GF-D8 (cell line): ENCODE results near the gene INHA.

Source experiments
- DNase-seq: peaks from one replicate; lab custom pipeline; 2025; lab: John Stamatoyannopoulos, UW

Gene INHA

DNA sequence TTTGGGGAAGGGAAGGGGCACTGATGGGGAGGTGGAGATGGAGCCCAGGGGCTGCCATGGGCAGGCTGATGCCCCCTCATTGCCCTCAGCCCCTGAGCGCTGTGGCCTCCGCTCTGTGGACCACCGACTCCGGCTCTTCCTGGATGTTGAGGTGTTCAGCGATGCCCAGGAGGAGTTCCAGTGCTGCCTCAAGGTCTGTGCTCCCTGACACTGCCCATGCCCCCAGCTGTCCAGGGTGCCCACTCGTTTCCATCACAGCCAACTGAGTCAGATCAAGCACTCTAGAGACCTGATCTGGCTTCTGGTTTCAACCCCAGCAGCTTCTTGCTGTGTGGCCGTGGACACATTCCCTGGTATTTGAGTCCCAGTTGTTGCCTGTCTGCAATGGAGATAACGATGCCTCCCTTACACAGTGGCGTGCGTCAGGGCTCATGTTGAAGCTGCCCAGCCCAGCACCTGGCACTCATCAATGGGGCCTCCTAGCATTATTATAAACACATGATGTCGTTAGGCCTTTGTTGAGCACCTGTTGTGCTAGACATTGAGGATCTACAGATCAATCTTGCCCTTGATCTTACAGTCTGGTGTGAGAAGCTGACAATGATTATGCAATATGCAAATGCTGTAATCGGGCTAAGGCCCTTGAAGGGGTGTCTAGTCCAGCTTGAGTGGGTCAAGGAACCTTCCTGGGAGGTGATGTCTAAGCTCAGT is 39.9 kb downstream of the INHA start:
- DNase-seq = no peak

DNA sequence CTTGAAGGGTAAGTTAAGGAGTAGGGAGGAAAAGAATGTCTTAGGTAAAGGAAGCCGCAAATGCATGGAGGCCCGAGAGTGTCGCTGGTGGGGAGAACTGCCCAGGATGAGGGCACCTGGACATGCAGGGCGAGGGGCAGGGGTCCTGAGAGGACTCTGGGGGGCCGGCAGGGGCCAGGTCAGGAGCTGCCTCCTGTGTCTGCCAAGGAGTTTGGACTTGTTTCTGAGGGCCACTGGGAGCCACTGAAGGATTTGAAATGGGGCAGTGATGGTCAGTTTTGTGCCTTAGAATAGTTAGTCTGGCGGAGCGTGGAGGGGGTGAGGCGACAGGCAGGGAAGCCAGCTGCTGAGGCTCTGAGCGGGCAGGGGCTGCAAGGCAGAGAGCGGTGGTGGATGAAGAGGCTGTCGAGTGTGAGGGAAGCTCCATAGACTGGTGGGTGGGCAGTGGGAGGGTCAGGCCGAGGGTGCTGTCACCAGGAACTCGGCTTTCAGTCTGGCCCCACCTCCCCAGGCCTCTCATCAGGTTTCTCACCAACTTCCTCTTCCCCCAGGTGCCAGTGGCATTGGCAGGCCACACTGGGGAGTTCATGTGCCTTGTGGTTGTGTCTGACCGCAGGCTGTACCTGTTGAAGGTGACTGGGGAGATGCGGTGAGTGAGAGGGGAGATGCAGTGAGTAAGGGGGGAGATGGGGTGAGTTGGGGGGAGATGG is 40.6 kb downstream of the INHA start:
- no peak for DNase-seq

DNA sequence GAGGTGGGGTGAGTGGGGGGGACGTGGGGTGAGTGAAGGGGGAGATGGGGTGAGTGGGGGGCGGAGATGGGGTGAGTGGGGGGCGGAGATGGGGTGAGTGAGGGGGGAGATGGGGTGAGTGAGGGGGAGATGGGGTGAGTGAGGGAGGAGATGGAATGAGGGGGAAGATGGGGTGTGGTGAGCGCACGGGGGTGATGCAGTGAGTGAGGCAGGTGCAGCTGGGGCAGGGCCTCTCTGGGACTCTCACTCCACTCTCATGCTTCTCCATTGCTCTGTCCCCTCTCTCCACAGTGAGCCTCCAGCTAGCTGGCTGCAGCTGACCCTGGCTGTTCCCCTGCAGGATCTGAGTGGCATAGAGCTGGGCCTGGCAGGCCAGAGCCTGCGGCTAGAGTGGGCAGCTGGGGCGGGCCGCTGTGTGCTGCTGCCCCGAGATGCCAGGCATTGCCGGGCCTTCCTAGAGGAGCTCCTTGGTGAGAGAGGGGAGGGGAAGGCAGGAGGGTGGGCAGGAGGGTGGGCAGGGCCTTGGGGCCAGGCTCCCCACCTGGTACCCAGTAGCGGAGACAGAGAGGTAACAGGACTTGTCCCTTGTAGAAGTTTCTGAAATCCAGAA is 41.5 kb downstream of the INHA start:
- DNase-seq = no peak

DNA sequence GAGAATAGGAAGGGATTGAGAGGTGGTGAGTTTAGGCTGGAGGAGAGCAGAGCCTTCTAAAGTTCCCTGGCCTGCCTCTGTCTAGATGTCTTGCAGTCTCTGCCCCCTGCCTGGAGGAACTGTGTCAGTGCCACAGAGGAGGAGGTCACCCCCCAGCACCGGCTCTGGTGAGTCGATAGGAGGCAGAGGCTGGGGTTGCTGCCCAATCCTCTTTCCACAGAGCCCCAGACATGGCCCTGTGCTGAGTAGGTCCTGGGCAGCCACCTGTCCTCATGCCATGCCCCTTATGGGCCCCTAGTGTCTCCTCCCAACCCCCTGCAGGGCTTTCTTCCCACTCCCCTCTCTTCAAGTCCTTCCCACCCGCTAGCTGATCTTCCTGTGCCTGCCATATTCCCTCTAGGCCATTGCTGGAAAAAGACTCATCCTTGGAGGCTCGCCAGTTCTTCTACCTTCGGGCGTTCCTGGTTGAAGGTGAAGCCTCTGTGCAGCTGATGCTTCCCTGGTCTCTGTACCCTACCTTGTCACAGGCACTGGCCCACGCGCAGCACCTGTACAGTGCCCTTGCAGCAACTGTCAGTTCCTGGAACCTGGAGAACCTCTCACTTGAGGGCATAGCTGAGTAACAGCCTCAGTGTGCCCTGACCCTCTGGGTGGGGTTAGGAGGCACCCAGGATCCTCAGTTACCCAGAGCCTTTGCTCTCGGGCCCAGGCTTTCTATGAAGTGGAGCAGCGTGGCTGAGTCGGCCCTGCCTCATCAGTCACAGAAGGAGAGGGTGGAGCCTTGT is 42.2 kb downstream of the INHA start:
- DNase-seq = no peak

DNA sequence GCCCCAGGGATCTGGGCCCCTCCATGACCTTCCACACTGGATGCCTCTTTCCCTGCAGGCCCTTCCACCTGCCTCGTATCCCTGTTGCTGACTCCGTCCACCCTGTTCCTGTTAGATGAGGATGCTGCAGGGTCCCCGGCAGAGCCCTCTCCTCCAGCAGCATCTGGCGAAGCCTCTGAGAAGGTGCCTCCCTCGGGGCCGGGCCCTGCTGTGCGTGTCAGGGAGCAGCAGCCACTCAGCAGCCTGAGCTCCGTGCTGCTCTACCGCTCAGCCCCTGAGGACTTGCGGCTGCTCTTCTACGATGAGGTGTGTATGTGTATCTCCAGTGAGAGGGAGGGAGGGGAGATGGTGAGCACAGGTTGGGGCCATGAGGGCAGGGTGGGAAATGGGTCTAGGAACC is 42.9 kb downstream of the INHA start:
- no peak for DNase-seq

DNA sequence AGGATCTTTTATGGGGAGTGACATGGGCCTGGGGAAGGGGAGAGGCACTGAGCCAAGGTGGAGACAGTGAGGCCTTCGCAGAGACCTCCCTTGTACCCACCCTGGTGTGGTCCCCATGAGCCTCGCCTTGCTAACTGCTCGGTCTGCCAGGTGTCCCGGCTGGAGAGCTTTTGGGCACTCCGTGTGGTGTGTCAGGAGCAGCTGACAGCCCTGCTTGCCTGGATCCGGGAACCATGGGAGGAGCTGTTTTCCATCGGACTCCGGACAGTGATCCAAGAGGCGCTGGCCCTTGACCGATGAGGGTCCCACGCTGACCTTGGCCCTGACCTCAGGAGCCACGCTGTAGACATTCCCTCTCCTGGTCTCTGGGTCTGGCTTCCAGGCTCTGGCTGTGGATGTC is 43.8 kb downstream of the INHA start:
- DNase-seq = no peak

DNA sequence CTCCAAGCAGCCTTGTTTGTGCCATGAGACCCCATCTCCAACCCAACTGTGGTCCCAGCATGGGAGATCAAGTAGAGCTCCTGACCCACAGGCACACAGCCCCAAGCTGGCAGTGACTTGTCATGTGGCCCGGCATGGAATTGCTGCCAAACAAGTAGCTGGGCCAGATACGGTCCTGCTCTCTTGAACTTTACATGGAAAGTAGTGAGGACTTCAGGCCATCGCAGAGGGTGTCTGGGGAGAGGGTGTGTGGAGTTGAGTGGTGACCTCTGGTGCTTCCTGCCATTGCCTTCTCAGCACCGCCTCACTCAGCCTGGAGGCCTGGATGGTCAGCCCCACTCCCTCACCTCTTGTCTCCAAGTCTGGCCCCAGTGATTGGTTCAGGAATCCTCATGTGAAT is 44.4 kb downstream of the INHA start:
- no peak for DNase-seq

DNA sequence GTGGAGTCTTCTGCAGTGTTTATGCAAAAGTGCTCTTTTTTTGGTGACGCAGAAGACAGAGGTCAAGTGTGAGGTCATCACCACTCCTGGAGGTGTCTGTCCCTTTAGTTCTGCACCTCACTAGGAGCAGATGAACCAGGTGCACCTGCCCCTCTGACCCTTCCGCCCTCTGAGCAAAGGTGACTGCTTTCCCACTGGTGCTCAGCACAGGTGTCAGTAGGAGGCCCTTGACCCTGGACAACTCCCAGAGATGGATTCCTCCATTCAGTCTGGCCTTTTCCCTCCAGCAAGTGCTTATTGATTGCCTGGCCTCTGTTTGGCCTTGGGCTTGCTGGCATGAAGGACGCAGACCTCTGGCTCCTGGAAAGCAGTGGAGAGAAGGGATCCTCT is 46.6 kb downstream of the INHA start:
- no peak for DNase-seq

DNA sequence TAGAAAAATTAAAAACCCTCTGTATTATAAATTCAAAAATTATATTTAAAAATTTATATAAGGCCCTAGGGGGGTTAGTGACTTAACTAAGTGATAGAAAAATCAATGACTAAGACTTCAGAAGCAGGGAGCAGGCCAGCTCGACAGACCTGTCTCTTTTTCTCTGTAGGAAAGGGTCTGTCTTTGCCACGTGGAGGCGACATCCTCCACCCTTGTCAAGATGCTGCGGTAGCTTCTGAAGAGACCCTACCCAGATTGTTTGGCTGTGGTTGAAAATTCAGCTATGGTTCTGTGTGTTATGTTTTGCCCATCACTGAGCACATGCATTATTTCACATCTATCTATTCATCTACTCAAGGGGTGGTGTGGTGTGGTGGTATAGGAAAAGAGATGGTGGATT is 47.1 kb downstream of the INHA start:
- no peak for DNase-seq

DNA sequence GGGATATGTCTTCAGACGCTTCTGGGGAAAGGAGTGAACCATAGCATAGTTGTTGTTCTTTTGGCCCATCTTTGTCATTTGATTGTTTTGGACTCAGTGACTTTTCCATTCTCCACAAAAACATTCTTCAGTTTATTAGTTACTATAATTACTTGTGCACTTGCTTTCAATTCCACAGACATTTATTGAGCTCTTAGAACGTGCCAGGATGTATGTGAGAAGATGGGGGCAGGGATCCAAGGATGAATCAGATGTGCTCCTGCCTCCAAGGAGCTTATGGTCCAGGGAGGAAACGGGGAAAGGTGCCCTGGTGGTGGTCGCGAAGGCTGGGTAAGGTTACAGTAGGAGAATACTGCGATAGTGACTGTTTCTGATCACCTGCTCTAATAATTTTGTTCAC is 48.4 kb downstream of the INHA start:
- DNase-seq = no peak

DNA sequence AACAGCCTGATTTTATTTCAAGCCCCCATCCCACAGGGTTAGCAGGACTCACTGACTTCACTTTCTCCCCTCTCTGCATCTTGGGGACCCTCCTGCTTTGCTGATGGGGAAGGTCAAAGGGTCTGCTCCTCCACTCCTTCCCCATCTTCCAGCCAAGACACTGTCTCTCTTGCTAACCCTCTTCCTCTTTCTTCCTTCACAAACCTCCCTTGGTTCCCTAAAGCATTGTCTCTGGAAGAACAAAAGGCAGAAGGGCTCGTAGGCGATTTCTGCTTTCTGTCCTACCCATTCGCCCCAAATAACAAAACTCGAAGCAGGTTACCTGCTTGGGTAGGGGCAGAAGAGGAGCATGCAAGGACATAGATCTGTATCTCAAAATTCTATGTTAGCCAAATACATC is 49.8 kb downstream of the INHA start:
- DNase-seq = no peak

DNA sequence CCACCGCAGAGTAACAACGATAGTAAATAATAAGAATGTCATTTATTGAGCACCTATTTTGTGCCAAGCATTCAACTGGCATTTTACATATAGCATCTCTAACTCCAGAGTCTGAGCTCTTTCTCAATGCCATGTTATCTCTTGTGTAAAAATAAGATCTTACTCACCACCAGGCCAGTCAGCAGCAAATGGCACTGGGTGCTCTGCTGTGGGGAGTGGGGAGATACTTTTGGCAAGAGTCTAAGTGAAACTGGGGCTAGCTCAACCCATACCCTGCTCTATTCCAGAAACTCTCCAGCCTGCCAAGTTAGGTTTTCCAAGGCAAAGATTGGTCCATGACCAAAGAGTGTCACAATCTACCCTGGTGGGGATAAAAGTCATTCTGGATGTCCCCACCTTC is 50.4 kb downstream of the INHA start:
- no peak for DNase-seq

DNA sequence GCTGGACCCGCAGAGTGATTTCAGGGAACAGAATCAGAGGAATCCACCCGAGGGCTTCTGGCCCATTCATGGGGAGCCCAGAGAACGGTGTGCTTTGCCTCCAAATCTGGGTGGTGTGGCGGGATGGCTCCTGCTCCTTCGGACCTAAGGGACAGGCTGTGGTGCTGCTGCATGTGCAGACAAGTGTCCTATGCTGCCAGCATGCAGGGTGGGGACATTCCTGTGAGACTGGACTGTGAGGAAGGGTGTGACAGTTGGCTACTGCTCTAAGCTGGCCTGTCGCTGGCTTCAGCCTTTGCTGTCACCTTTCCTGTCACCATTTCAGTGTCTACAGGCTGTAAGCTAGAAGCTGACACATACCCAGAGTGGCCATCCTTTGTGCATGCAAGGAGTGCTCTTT is 52.5 kb downstream of the INHA start:
- DNase-seq = no peak

DNA sequence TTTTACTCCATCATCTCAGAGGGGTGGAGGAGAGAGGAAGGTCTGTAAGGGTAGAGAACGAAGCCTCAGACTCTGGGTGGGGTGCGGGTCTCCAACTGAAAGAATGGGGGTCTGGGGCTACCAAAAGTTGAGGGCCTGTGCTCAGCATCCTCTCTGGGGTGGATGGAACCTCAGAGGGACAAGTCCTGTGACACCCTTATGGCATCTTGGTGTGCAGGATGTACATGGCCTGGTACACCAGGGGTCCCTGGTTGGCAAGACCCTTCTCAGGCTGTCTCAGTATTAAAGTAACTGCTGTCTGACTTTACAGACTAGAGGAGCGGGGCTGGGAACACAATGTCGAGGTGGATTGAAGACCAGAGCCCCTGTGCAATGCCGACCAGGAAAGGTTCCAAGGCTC is 53.1 kb downstream of the INHA start:
- DNase-seq = no peak
